HCT116 (cell line): Measurements from ENCODE around the gene CPED1. TPM values are rescaled to one million over a fixed set of nuclear protein-coding genes. Genes with fewer than 3 reads are reported as not detected.

ENCODE experiments used
- ATAC-seq: fragments of 200-7000 bp; cut with Tn5 transposase; 2 replicates; pipeline ENCODE4 v1.9.1; 2020; ENCODE audit warnings: mild to moderate bottlenecking, moderate library complexity
- BruUV-seq: library from RNA; stranded (reverse); fragments of 400-500 nt; replicated peaks from 2 replicates; lab custom pipeline; 2021; lab: Mats Ljungman, UMichigan
- CTCF ChIA-PET: fragments of 300-600 bp; sonication (Branson Sonifier 250); formaldehyde crosslinking; loops from one replicate; lab custom pipeline; 2021; ENCODE audit warnings: antibody characterized with exemption; lab: Charles Lee
- POLR2A ChIA-PET: fragments of 300-600, 350-600 bp; sonication (Branson Sonifier 250); formaldehyde crosslinking; loops from one replicate; lab custom pipeline; 2021; ENCODE audit warnings: antibody characterized with exemption; lab: Charles Lee
- RAD21 ChIA-PET, 2 experiments: fragments of 300-600 bp; sonication (Branson Sonifier 250); formaldehyde crosslinking; loops; one replicate each; lab custom pipeline; 2023; ENCODE audit warnings: low total read pairs in 2 of 2; ENCODE audit not compliant: uncharacterized antibody in 2 of 2, unreplicated experiment in 2 of 2, low non-redundant PET in 1 of 2; lab: Charles Lee
- DNase-seq: peaks from one replicate; pipeline ENCODE4 v3.0.0-alpha.2; 2010; ENCODE audit warnings: low read depth, low spot score
- H2AFZ ChIP-seq: fragments of 200-600 bp; shearing (Covaris generic), sonication (generic); 2 replicates; pipeline ENCODE4 v1.6.1; 2017; ENCODE audit warnings: low read depth, mixed run types, mixed read lengths, antibody characterized with exemption, low read length; ENCODE audit not compliant: poor library complexity, severe bottlenecking
- H3K27ac ChIP-seq: 2 replicates; pipeline ENCODE4 v1.5.1; 2012; ENCODE audit warnings: low read depth, low read length
- H3K27me3 ChIP-seq: fragments of 200-600 bp; sonication (generic); 2 replicates; pipeline ENCODE4 v1.6.1; 2016; ENCODE audit warnings: mixed run types, low read length, mixed read lengths; ENCODE audit not compliant: insufficient read depth
- H3K36me3 ChIP-seq, 2 experiments: fragments of 200-500 bp in 1 of 2; fragments of 200-600 bp in 1 of 2; sonication (Bioruptor generic) in 1 of 2; sonication (generic) in 1 of 2; 2 replicates each; pipeline versions ENCODE4 v1.5.1 to v1.6.1; 2014 to 2016; ENCODE audit warnings: low read length in 2 of 2, inconsistent platforms in 1 of 2, mixed read lengths in 1 of 2, mixed run types in 1 of 2; ENCODE audit not compliant: insufficient read depth in 2 of 2, control insufficient read depth in 1 of 2
- H3K4me1 ChIP-seq, 2 experiments: fragments of 200-600 bp in 1 of 2; sonication (generic) in 1 of 2; 2 replicates each; pipeline versions ENCODE4 v1.5.1 to v1.6.1; 2012 to 2017; ENCODE audit warnings: low read length in 2 of 2, inconsistent platforms in 1 of 2, mild to moderate bottlenecking in 1 of 2, mixed read lengths in 1 of 2, mixed run types in 1 of 2, moderate library complexity in 1 of 2; ENCODE audit not compliant: insufficient read depth in 2 of 2, control insufficient read depth in 1 of 2
- H3K4me2 ChIP-seq: fragments of 200-600 bp; sonication (generic); 2 replicates; pipeline ENCODE4 v1.6.1; 2017; ENCODE audit warnings: mixed run types, low read length, mixed read lengths
- H3K4me3 ChIP-seq, 2 experiments: fragments of 200-600 bp in 1 of 2; sonication (generic) in 1 of 2; replicated peaks in 1 of 2; 2 replicates each; pipeline ENCODE4 v1.5.1; 2011 to 2016; ENCODE audit warnings: low read length in 2 of 2, control low read depth in 1 of 2, low read depth in 1 of 2, mild to moderate bottlenecking in 1 of 2, mixed read lengths in 1 of 2, mixed run types in 1 of 2
- H3K79me2 ChIP-seq: fragments of 200-600 bp; sonication (generic); 2 replicates; pipeline ENCODE4 v1.6.1; 2017; ENCODE audit warnings: mild to moderate bottlenecking, mixed run types, low read length, moderate library complexity, mixed read lengths; ENCODE audit not compliant: insufficient read depth
- H3K9ac ChIP-seq: fragments of 200-600 bp; sonication (generic); 2 replicates; pipeline ENCODE4 v1.6.1; 2016; ENCODE audit warnings: low read length, mixed read lengths
- H3K9me2 ChIP-seq: fragments of 200-600 bp; sonication (generic), shearing (Covaris generic); 2 replicates; pipeline ENCODE4 v1.6.1; 2017; ENCODE audit warnings: mixed run types, mild to moderate bottlenecking, moderate library complexity; ENCODE audit not compliant: insufficient read depth
- H3K9me3 ChIP-seq, 2 experiments: fragments of 200-500 bp in 1 of 2; fragments of 200-600 bp in 1 of 2; sonication (Bioruptor generic) in 1 of 2; sonication (generic) in 1 of 2; 2 replicates each; pipeline ENCODE4 v1.6.1; 2014 to 2017; ENCODE audit warnings: low read length in 2 of 2, mixed read lengths in 2 of 2, inconsistent platforms in 1 of 2, low read depth in 1 of 2, mild to moderate bottlenecking in 1 of 2, mixed run types in 1 of 2, moderate library complexity in 1 of 2; ENCODE audit not compliant: control insufficient read depth in 1 of 2, insufficient read depth in 1 of 2
- H4K20me1 ChIP-seq: fragments of 200-600 bp; sonication (generic), shearing (Covaris generic); 2 replicates; pipeline ENCODE4 v1.6.1; 2017; ENCODE audit warnings: mixed run types, mild to moderate bottlenecking, moderate library complexity; ENCODE audit not compliant: insufficient read depth
- CBX3 ChIP-seq: IDR thresholded peaks from 2 replicates; pipeline ENCODE4 v1.6.1; 2012; ENCODE audit warnings: low read depth
- EGR1 ChIP-seq: IDR thresholded peaks from 2 replicates; pipeline ENCODE4 v1.6.1; 2012; ENCODE audit warnings: low read depth
- EZH2 ChIP-seq: fragments of 200-600 bp; sonication (generic); IDR thresholded peaks from 2 replicates; pipeline ENCODE4 v1.6.1; 2017; ENCODE audit warnings: antibody characterized with exemption, mixed run types
- EZH2phosphoT487 ChIP-seq: fragments of 200-600 bp; IDR thresholded peaks from 2 replicates; pipeline ENCODE4 v1.6.1; 2018; ENCODE audit warnings: antibody characterized with exemption, borderline replicate concordance
- JUND ChIP-seq: IDR thresholded peaks from 2 replicates; pipeline ENCODE4 v1.6.1; 2012
- POLR2A ChIP-seq: IDR thresholded peaks from 2 replicates; pipeline ENCODE4 v1.7.0; 2011; ENCODE audit warnings: borderline replicate concordance; ENCODE audit not compliant: insufficient read depth, insufficient read length; ENCODE audit errors: extremely low read depth
- POLR2AphosphoS5 ChIP-seq: IDR thresholded peaks from 2 replicates; pipeline ENCODE4 v1.6.1; 2011; ENCODE audit warnings: mild to moderate bottlenecking, low read depth, low read length, moderate library complexity
- RAD21 ChIP-seq: IDR thresholded peaks from 2 replicates; pipeline ENCODE4 v1.6.1; 2012; ENCODE audit warnings: low read depth, mild to moderate bottlenecking
- SIN3A ChIP-seq: IDR thresholded peaks from 2 replicates; pipeline ENCODE4 v1.6.1; 2012; ENCODE audit warnings: low read depth
- SP1 ChIP-seq: IDR thresholded peaks from 2 replicates; pipeline ENCODE4 v1.6.1; 2012; ENCODE audit warnings: low read depth
- SRF ChIP-seq: IDR thresholded peaks from 2 replicates; pipeline ENCODE4 v1.6.1; 2012; ENCODE audit warnings: low read depth
- TCF7L2 ChIP-seq: IDR thresholded peaks from 2 replicates; pipeline ENCODE4 v1.7.0; 2011; ENCODE audit warnings: borderline replicate concordance, inconsistent platforms; ENCODE audit not compliant: insufficient read depth, insufficient read length; ENCODE audit errors: extremely low read depth
- YY1 ChIP-seq: IDR thresholded peaks from 2 replicates; pipeline ENCODE4 v1.6.1; 2011; ENCODE audit warnings: low read length, low read depth, moderate library complexity, mild to moderate bottlenecking; ENCODE audit not compliant: insufficient replicate concordance; ENCODE audit errors: extremely low read depth
- ZFX ChIP-seq: fragments of 450-650 bp; IDR thresholded peaks from 2 replicates; pipeline ENCODE4 v1.6.1; 2017
- ZNF274 ChIP-seq: fragments of 200-500 bp; sonication (Bioruptor generic); IDR thresholded peaks from 2 replicates; pipeline ENCODE4 v1.6.1; 2014; ENCODE audit warnings: mild to moderate bottlenecking, low read depth, low read length, inconsistent platforms
- intact Hi-C: fragments of 100-400 bp; cut with micrococcal nuclease; formaldehyde crosslinking; loops from 2 replicates; pipeline ENCODE4 v1.10.0; 2022
- total RNA-seq: library from RNA; stranded (reverse); gene quantifications from one replicate; pipeline ENCODE4 v1.2.1, GENCODE V29; 2021; ENCODE audit not compliant: unreplicated experiment
- TF ChIP-seq, protein P1 (sequence below), 3 experiments: fragments of 200-600 bp in 1 of 3; sonication (generic) in 1 of 3; IDR thresholded peaks in 2 of 3; conservative IDR thresholded peaks in 1 of 3; 2 replicates each; pipeline ENCODE4 v1.5.1; 2012 to 2017; ENCODE audit warnings: low read depth in 2 of 3, low read length in 2 of 3, antibody characterized with exemption in 1 of 3, borderline replicate concordance in 1 of 3, control low read depth in 1 of 3, mild to moderate bottlenecking in 1 of 3, mixed read lengths in 1 of 3, mixed run types in 1 of 3, moderate library complexity in 1 of 3; ENCODE audit not compliant: insufficient read depth in 1 of 3
- TF ChIP-seq, protein P2 (sequence below): IDR thresholded peaks from 2 replicates; pipeline ENCODE4 v1.6.1; 2011; ENCODE audit warnings: mild to moderate bottlenecking, low read length, moderate library complexity; ENCODE audit not compliant: insufficient replicate concordance; ENCODE audit errors: extremely low read depth
- TF ChIP-seq, protein P3 (sequence below): IDR thresholded peaks from 2 replicates; pipeline ENCODE4 v1.6.1; 2012
- TF ChIP-seq, protein P4 (sequence below): IDR thresholded peaks from 2 replicates; pipeline ENCODE4 v1.6.1; 2012; ENCODE audit warnings: low read depth
- TF ChIP-seq, protein P5 (sequence below): IDR thresholded peaks from 2 replicates; pipeline ENCODE4 v1.6.1; 2012

Gene CPED1
- total RNA-seq, 1 experiment from 2014 or later, result 1.2 TPM

DNA sequence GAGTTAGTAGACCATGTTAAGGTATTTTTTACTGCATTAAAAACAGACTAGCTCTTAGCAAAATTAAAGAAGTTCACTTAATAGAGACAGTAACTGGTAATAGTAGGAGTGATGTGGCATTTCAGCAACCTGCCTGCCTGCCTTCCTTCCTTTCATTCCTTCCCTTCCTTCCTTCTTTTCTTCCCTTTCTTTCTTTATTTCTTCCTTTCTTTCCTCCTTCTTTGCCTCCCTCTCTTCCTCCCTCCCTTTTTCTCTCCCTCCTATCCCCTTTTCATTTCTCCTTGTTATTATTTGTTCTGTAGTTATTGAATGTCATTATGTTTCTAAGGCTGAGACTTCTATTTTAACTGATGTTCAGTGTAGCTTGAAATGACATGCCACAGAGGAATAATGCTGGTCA is 193.8 kb downstream of the CPED1 start:
- ChIA-PET CTCF (no interaction called here), RAD21 (no interaction called here), POLR2A (interaction anchor here (0.6 kb wide), 1 partner anchor 13 kb away, joined by 3 read pairs; no protein-coding TSS in a partner anchor)
- H2AFZ ChIP-seq, result no peak overlapping the region
- no peak overlapping the region for H3K4me2 ChIP-seq
- no peaks in the 10 kb centered on the region for H4K20me1 ChIP-seq
- no peak for DNase-seq
- no peak overlapping the region for H3K27ac ChIP-seq
- H3K9me2 ChIP-seq, result no peaks in the 10 kb centered on the region
- no TSS peak for BruUV-seq
- intact Hi-C loops, result no loop called here
- no peaks in the 10 kb centered on the region for H3K79me2 ChIP-seq
- TF ChIP-seq EGR1 (no peak), YY1 (no peak), SIN3A (no peak), JUND (no peak), SRF (no peak), POLR2AphosphoS5 (no peak), ZFX (no peak), ZNF274 (no peak), TCF7L2 (no peak), POLR2A (no peak), SP1 (no peak), EZH2phosphoT487 (no peak), RAD21 (no peak), EZH2 (no peak), CBX3 (no peak)
- TF ChIP-seq, protein P1, sequence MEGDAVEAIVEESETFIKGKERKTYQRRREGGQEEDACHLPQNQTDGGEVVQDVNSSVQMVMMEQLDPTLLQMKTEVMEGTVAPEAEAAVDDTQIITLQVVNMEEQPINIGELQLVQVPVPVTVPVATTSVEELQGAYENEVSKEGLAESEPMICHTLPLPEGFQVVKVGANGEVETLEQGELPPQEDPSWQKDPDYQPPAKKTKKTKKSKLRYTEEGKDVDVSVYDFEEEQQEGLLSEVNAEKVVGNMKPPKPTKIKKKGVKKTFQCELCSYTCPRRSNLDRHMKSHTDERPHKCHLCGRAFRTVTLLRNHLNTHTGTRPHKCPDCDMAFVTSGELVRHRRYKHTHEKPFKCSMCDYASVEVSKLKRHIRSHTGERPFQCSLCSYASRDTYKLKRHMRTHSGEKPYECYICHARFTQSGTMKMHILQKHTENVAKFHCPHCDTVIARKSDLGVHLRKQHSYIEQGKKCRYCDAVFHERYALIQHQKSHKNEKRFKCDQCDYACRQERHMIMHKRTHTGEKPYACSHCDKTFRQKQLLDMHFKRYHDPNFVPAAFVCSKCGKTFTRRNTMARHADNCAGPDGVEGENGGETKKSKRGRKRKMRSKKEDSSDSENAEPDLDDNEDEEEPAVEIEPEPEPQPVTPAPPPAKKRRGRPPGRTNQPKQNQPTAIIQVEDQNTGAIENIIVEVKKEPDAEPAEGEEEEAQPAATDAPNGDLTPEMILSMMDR (IDR thresholded peaks at IDR 0.05 in 2 of 3, conservative IDR thresholded peaks at IDR 0.05 in 1 of 3; ENCODE audit: borderline replicate concordance in 1 of 3, insufficient read depth in 1 of 3, low read depth in 2 of 3, low read length in 2 of 3), result no peak
- TF ChIP-seq, protein P2, sequence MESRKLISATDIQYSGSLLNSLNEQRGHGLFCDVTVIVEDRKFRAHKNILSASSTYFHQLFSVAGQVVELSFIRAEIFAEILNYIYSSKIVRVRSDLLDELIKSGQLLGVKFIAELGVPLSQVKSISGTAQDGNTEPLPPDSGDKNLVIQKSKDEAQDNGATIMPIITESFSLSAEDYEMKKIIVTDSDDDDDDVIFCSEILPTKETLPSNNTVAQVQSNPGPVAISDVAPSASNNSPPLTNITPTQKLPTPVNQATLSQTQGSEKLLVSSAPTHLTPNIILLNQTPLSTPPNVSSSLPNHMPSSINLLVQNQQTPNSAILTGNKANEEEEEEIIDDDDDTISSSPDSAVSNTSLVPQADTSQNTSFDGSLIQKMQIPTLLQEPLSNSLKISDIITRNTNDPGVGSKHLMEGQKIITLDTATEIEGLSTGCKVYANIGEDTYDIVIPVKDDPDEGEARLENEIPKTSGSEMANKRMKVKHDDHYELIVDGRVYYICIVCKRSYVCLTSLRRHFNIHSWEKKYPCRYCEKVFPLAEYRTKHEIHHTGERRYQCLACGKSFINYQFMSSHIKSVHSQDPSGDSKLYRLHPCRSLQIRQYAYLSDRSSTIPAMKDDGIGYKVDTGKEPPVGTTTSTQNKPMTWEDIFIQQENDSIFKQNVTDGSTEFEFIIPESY, result no peak
- TF ChIP-seq, protein P3, sequence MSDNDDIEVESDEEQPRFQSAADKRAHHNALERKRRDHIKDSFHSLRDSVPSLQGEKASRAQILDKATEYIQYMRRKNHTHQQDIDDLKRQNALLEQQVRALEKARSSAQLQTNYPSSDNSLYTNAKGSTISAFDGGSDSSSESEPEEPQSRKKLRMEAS, result no peak
- TF ChIP-seq, protein P4, sequence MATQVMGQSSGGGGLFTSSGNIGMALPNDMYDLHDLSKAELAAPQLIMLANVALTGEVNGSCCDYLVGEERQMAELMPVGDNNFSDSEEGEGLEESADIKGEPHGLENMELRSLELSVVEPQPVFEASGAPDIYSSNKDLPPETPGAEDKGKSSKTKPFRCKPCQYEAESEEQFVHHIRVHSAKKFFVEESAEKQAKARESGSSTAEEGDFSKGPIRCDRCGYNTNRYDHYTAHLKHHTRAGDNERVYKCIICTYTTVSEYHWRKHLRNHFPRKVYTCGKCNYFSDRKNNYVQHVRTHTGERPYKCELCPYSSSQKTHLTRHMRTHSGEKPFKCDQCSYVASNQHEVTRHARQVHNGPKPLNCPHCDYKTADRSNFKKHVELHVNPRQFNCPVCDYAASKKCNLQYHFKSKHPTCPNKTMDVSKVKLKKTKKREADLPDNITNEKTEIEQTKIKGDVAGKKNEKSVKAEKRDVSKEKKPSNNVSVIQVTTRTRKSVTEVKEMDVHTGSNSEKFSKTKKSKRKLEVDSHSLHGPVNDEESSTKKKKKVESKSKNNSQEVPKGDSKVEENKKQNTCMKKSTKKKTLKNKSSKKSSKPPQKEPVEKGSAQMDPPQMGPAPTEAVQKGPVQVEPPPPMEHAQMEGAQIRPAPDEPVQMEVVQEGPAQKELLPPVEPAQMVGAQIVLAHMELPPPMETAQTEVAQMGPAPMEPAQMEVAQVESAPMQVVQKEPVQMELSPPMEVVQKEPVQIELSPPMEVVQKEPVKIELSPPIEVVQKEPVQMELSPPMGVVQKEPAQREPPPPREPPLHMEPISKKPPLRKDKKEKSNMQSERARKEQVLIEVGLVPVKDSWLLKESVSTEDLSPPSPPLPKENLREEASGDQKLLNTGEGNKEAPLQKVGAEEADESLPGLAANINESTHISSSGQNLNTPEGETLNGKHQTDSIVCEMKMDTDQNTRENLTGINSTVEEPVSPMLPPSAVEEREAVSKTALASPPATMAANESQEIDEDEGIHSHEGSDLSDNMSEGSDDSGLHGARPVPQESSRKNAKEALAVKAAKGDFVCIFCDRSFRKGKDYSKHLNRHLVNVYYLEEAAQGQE, result no peak
- TF ChIP-seq, protein P5, sequence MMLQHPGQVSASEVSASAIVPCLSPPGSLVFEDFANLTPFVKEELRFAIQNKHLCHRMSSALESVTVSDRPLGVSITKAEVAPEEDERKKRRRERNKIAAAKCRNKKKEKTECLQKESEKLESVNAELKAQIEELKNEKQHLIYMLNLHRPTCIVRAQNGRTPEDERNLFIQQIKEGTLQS, result no peak
- no peaks in the 10 kb centered on the region for H3K36me3 ChIP-seq
- H3K4me1 ChIP-seq, result peaks cover 0 to 11% of the 10 kb centered on the region in 2 experiments; a peak in 1 of 4 replicates
- ATAC-seq, result no peak
- no peaks in the 10 kb centered on the region for H3K27me3 ChIP-seq
- H3K9ac ChIP-seq, result no peak overlapping the region
- H3K4me3 ChIP-seq, result no peak overlapping the region
- H3K9me3 ChIP-seq, result no peaks in the 10 kb centered on the region
